HG02763 (cell line): Measurements from ENCODE around the gene SRC.

Experiments used
- ATAC-seq: cut with Tn5 transposase; IDR thresholded peaks from one replicate; pipeline ENCODE4 v1.9.1; 2021; ENCODE audit warnings: mild to moderate bottlenecking, moderate library complexity; ENCODE audit not compliant: unreplicated experiment

SRC gene

GRCh38 chr20:37314617-37315016 lies 31.3 kb upstream of the SRC start:
- no peak for ATAC-seq

GRCh38 chr20:37315021-37315451 lies 30.9 kb upstream of the SRC start:
- ATAC-seq: no peak

- ATAC-seq: peak; percentile 33
These were observed 30.4 kb upstream of the SRC start for GRCh38 chr20:37315452-37316110.

- ATAC-seq: peak; percentile 55
These were observed 29.7 kb upstream of the SRC start for GRCh38 chr20:37316116-37316774.

- ATAC-seq: no peak
These were observed 29.2 kb upstream of the SRC start for GRCh38 chr20:37316775-37317170.

- no peak for ATAC-seq
These were observed 28.6 kb upstream of the SRC start for GRCh38 chr20:37317316-37317715.

- no peak for ATAC-seq
These were observed 27.8 kb upstream of the SRC start for GRCh38 chr20:37317994-37318640.

- ATAC-seq: no peak
These were observed 26.7 kb upstream of the SRC start for GRCh38 chr20:37319151-37319671.

GRCh38 chr20:37323985-37324384 lies 22.0 kb upstream of the SRC start:
- no peak for ATAC-seq

GRCh38 chr20:37325206-37325605 lies 20.7 kb upstream of the SRC start:
- ATAC-seq: no peak

GRCh38 chr20:37326666-37327065 lies 19.3 kb upstream of the SRC start:
- ATAC-seq: no peak

- no peak for ATAC-seq
These were observed 18.2 kb upstream of the SRC start for GRCh38 chr20:37327748-37328147.

GRCh38 chr20:37328149-37328945 lies 17.6 kb upstream of the SRC start:
- no peak for ATAC-seq

- no peak for ATAC-seq
These were observed 16.3 kb upstream of the SRC start for GRCh38 chr20:37329481-37330165.

- no peak for ATAC-seq
These were observed 15.6 kb upstream of the SRC start for GRCh38 chr20:37330316-37330715.

- no peak for ATAC-seq
These were observed 14.7 kb upstream of the SRC start for GRCh38 chr20:37331060-37331857.

GRCh38 chr20:37333130-37333847 lies 12.7 kb upstream of the SRC start:
- no peak for ATAC-seq

- ATAC-seq: no peak
These were observed 12.1 kb upstream of the SRC start for GRCh38 chr20:37333848-37334318.

GRCh38 chr20:37334450-37334849 lies 11.5 kb upstream of the SRC start:
- no peak for ATAC-seq
